K562 (cell line): ENCODE data around the gene FZD8. TPM values are rescaled to one million over a fixed set of nuclear protein-coding genes. Genes with fewer than 3 reads are reported as not detected.

Source experiments
- ATAC-seq: fragments of 200-7000 bp; cut with Tn5 transposase; 3 replicates; pipeline ENCODE4 v1.9.1; 2020; ENCODE audit warnings: moderate library complexity
- BruUV-seq: library from RNA; stranded (reverse); fragments of 400-500 nt; replicated peaks from 2 replicates; lab custom pipeline; 2021; lab: Mats Ljungman, UMichigan
- CTCF ChIA-PET: fragments of 300-600 bp; formaldehyde crosslinking; extraction: SDS; loops from one replicate; lab custom pipeline; 2021; ENCODE audit warnings: low intra/inter-chr PET ratio; lab: Yijun Ruan, JAX
- POLR2A ChIA-PET: fragments of 300-600, 350-650 bp; sonication (Branson Sonifier 250); formaldehyde crosslinking; extraction: SDS; loops from one replicate; lab custom pipeline; 2021; ENCODE audit warnings: antibody characterized with exemption, inconsistent platforms; lab: Yijun Ruan, JAX
- DNase-seq, 4 experiments: peaks; one replicate each; pipeline versions ENCODE4 v3.0.0 to v3.0.0-alpha.2; 2011 to 2018; ENCODE audit warnings: low spot score in 3 of 4, mixed read lengths in 3 of 4; ENCODE audit errors: extremely low read depth in 1 of 4
- FAIRE-seq: peaks from 2 replicates; lab custom pipeline; 2011; peaks lifted over from hg19 to GRCh38; lab: Jason Lieb, UNC
- H2AFZ ChIP-seq: 2 replicates; pipeline ENCODE4 v1.6.0; 2011; ENCODE audit warnings: low read depth, low read length, control low read depth, inconsistent platforms
- H3K27ac ChIP-seq: fragments of 200-600 bp; 3 replicates; pipeline ENCODE4 v1.8.0; 2011; ENCODE audit warnings: low read depth, mild to moderate bottlenecking, control low read depth, inconsistent platforms, low read length, moderate library complexity, mixed read lengths; ENCODE audit errors: extremely low read depth
- H3K27me3 ChIP-seq, 2 experiments: fragments of 300-600 bp in 1 of 2; 2 replicates in 1 of 2; 3 replicates in 1 of 2; pipeline versions ENCODE4 v1.6.0 to v1.8.0; 2011; ENCODE audit warnings: inconsistent platforms in 2 of 2, low read length in 2 of 2, mild to moderate bottlenecking in 1 of 2, mixed read lengths in 1 of 2, moderate library complexity in 1 of 2; ENCODE audit not compliant: control insufficient read depth in 2 of 2, insufficient read depth in 2 of 2
- H3K36me3 ChIP-seq: fragments of 300-600 bp; 3 replicates; pipeline ENCODE4 v1.8.0; 2011; ENCODE audit warnings: mild to moderate bottlenecking, low read length, inconsistent platforms; ENCODE audit not compliant: control insufficient read depth, insufficient read depth
- H3K4me1 ChIP-seq, 2 experiments: fragments of 200-600 bp in 1 of 2; replicated peaks in 1 of 2; 2 replicates in 1 of 2; 3 replicates in 1 of 2; pipeline versions ENCODE4 v1.5.1 to v1.8.0; 2011; ENCODE audit warnings: inconsistent platforms in 2 of 2, low read length in 2 of 2, mild to moderate bottlenecking in 1 of 2, mixed read lengths in 1 of 2, moderate library complexity in 1 of 2; ENCODE audit not compliant: control insufficient read depth in 2 of 2, insufficient read depth in 2 of 2
- H3K4me2 ChIP-seq: 2 replicates; pipeline ENCODE4 v1.6.1; 2011; ENCODE audit warnings: low read length, control low read depth, inconsistent platforms, mixed read lengths; ENCODE audit not compliant: insufficient read depth
- H3K4me3 ChIP-seq: fragments of 200-600 bp; sonication (generic), shearing (Covaris generic); 2 replicates; pipeline ENCODE4 v1.5.1; 2016; ENCODE audit warnings: control low read depth, inconsistent platforms
- H3K79me2 ChIP-seq: fragments of 200-600 bp; 3 replicates; pipeline ENCODE4 v1.8.0; 2011; ENCODE audit warnings: low read length, inconsistent platforms; ENCODE audit not compliant: control insufficient read depth, insufficient read depth
- H3K9ac ChIP-seq, 2 experiments: 2 replicates each; pipeline versions ENCODE4 v1.6.0 to v1.6.1; 2011; ENCODE audit warnings: low read depth in 2 of 2, low read length in 2 of 2, control low read depth in 1 of 2, inconsistent platforms in 1 of 2, mild to moderate bottlenecking in 1 of 2, mixed read lengths in 1 of 2; ENCODE audit not compliant: insufficient read depth in 1 of 2
- H3K9me1 ChIP-seq: one replicate; pipeline ENCODE4 v1.6.0; 2011; ENCODE audit warnings: inconsistent platforms, mild to moderate bottlenecking, low read length, moderate library complexity; ENCODE audit not compliant: control insufficient read depth, insufficient read depth
- H3K9me3 ChIP-seq: replicated peaks from 2 replicates; pipeline ENCODE4 v1.5.1; 2011; ENCODE audit warnings: low read depth, low read length, inconsistent platforms; ENCODE audit not compliant: control insufficient read depth, insufficient read depth
- H4K20me1 ChIP-seq: replicated peaks from 2 replicates; pipeline ENCODE4 v1.6.1; 2011; ENCODE audit warnings: low read length, inconsistent platforms, mixed read lengths; ENCODE audit not compliant: control insufficient read depth, insufficient read depth
- ESRRA ChIP-seq: fragments of 450-650 bp; IDR thresholded peaks from 2 replicates; pipeline ENCODE4 v1.6.1; 2014; ENCODE audit warnings: low read depth, mild to moderate bottlenecking, moderate library complexity, borderline replicate concordance
- HMGN3 ChIP-seq: IDR thresholded peaks from 2 replicates; pipeline ENCODE4 v1.6.1; 2011; ENCODE audit warnings: borderline replicate concordance, low read depth, mild to moderate bottlenecking, mixed read lengths, low read length; ENCODE audit not compliant: insufficient read length; ENCODE audit errors: extremely low read depth
- L3MBTL2 ChIP-seq: fragments of 450-650 bp; IDR thresholded peaks from 2 replicates; pipeline ENCODE4 v1.6.1; 2016; ENCODE audit warnings: mild to moderate bottlenecking, moderate library complexity
- NONO ChIP-seq, 2 experiments: fragments of 200-400 bp in 1 of 2; fragments of 450-650 bp in 1 of 2; formaldehyde crosslinking in 1 of 2; IDR thresholded peaks; 2 replicates each; pipeline ENCODE4 v1.6.1; 2017; ENCODE audit warnings: low read depth in 2 of 2, mild to moderate bottlenecking in 2 of 2, moderate library complexity in 2 of 2, low read length in 1 of 2
- ZFX ChIP-seq: sonication (generic); formaldehyde crosslinking; IDR thresholded peaks from 2 replicates; pipeline ENCODE4 v1.8.0; 2022; ENCODE audit warnings: mild to moderate bottlenecking, missing genetic modification reagents, moderate library complexity
- ZNF232 ChIP-seq: sonication (generic); formaldehyde crosslinking; IDR thresholded peaks from 2 replicates; pipeline ENCODE4 v1.8.0; 2022; ENCODE audit warnings: mild to moderate bottlenecking, missing genetic modification reagents
- ZNF77 ChIP-seq: fragments of 250-450 bp; sonication (Bioruptor Pico); IDR thresholded peaks from 2 replicates; pipeline ENCODE4 v1.5.0; 2020
- WGBS: fragments of 100-300 bp; shearing (Covaris generic); methylation state at CpG from one replicate; pipeline ENCODE4 v1.1.6; 2016; ENCODE audit warnings: low coverage, mixed read lengths; ENCODE audit not compliant: insufficient coverage; ENCODE audit errors: missing lambda C conversion rate; 5-methylcytosine and 5-hydroxymethylcytosine counted together
- in situ Hi-C: fragments of 300-500 bp; cut with MboI; formaldehyde crosslinking; loops from 4 replicates; pipeline ENCODE4 v1.15.0; 2018; ENCODE audit warnings: inconsistent platforms, mixed read lengths
- intact Hi-C: fragments of 100-400 bp; cut with micrococcal nuclease; formaldehyde crosslinking; loops from 2 replicates; pipeline ENCODE4 v1.14.2; 2022
- polyA plus RNA-seq, 8 experiments: library from polyadenylated mRNA; depleted of rRNA in 4 of 8; stranded (reverse) in 5 of 8; unstranded in 3 of 8; fragments of >200 nt; fragmentation: Nextera tagmentation in 2 of 8; fragmentation: Illumina TruSeq in 1 of 8; extraction: Ambion mirVana in 2 of 8; extraction: Trizol in 1 of 8; gene quantifications; 2 replicates each; pipeline versions ENCODE4 v1.2.1 to v1.2.3, GENCODE V29; 2011 to 2014; ENCODE audit warnings: inconsistent platforms in 1 of 8, missing spikeins in 1 of 8
- total RNA-seq, 7 experiments: library from RNA; depleted of rRNA in 6 of 7; stranded (reverse); fragments of >200 nt in 6 of 7; fragmentation: Illumina TruSeq in 2 of 7; extraction: Trizol in 2 of 7; gene quantifications; 2 replicates each; pipeline versions ENCODE4 v1.2.1 to v1.2.3, GENCODE V29; 2011 to 2021; ENCODE audit warnings: low replicate concordance in 1 of 7
- TF ChIP-seq, protein P1 (sequence below), 2 experiments: IDR thresholded peaks; 2 replicates each; pipeline ENCODE4 v1.6.1; 2011; ENCODE audit warnings: borderline replicate concordance in 1 of 2, control low read depth in 1 of 2, low read depth in 1 of 2, low read length in 1 of 2, mild to moderate bottlenecking in 1 of 2, mixed read lengths in 1 of 2, moderate library complexity in 1 of 2; ENCODE audit not compliant: insufficient read depth in 1 of 2, insufficient read length in 1 of 2, poor library complexity in 1 of 2, severe bottlenecking in 1 of 2; ENCODE audit errors: extremely low read depth in 1 of 2
- TF ChIP-seq, protein P2 (sequence below): fragments of 250-450 bp; sonication (Bioruptor Pico); IDR thresholded peaks from 2 replicates; pipeline ENCODE4 v1.5.0; 2021; ENCODE audit warnings: mild to moderate bottlenecking, borderline replicate concordance
- TF ChIP-seq, protein P3 (sequence below): sonication (generic); formaldehyde crosslinking; IDR thresholded peaks from 2 replicates; pipeline ENCODE4 v1.9.0; 2022; ENCODE audit warnings: mild to moderate bottlenecking, missing genetic modification reagents

Gene FZD8
- total and polyA plus RNA-seq, 9 of the 15 experiments (the other 6 are each of a cell fraction or from before 2014, with no cell fraction given), result 0.03 to 1.2 (median 0.16) TPM; not detected in 1

DNA sequence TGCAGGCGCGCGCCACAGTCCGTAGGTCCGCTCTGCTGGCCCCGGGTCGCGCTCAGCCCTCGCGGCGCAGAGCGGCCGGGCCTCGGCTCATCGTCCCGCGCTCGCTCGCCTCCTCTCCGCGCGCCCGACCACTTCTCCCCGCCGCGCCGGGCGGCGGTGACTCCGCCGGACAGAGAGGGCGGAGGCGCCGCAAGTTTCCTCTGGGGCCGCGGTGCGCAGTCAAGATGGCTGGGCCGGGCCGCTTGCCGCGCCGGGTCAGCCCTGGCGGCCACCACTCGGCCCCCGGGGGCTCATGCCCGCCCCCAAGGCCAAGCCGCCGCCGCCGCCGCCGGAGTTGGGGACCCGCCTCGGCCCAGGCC lies 441 bp downstream of the FZD8 start (continued):
- 0 out of 4 replicates have a peak, but pooled peaks of 1 of the 2 experiments have one; percentile 38 for TF ChIP-seq NONO (IDR thresholded peaks at IDR 0.05; ENCODE audit: low read depth in 2 of 2, low read length in 1 of 2)
- TF ChIP-seq HMGN3, result no peak
- TF ChIP-seq, protein P1, sequence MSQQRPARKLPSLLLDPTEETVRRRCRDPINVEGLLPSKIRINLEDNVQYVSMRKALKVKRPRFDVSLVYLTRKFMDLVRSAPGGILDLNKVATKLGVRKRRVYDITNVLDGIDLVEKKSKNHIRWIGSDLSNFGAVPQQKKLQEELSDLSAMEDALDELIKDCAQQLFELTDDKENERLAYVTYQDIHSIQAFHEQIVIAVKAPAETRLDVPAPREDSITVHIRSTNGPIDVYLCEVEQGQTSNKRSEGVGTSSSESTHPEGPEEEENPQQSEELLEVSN (IDR thresholded peaks at IDR 0.05; ENCODE audit: borderline replicate concordance in 1 of 2, extremely low read depth in 1 of 2, insufficient read depth in 1 of 2, insufficient read length in 1 of 2, low read depth in 1 of 2, low read length in 1 of 2, poor library complexity in 1 of 2, severe bottlenecking in 1 of 2), result peak in 1 of 2 experiments; percentile 64
- no peak for TF ChIP-seq ESRRA

DNA sequence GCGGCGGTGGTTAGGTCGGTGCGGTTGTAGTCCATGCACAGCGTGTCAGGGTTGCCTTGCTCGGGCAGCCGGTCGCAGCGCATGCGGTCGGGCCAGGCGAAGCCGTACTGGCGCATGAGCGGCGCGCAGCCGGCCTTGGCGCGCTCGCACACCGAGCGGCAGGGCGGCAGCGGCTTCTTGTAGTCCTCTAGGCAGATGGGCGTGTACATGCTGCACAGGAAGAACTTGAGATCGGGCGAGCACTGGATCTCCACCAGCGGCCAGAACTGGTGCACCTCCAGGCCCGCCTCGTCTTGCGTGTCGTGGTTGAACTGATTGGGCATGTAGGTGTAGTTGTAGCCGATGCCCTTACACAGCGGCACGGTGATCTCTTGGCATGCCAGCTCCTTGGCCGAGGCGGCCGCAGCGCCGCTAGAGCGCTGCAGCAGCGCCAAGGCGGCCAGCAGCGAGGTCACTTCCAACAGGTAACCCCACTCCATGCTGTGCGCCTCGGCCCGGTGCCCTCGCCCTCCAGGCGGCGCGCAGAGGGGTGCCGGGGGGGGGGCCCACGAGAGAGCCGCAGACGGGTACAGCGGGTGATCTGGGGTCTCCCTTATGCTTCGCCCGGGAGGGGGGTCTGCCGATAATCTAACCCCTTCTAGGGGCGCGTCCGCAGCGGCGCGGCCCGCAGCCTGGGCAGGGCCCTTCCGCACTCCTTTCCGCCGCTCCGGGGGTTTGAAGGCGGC lies 983 bp downstream of the FZD8 start:
- intact Hi-C loops (loop anchor here (10.0 kb wide), 1 partner anchor 114 kb away; no protein-coding TSS in a partner anchor), in situ Hi-C loops (loop anchor here (25.0 kb wide), 1 partner anchor 1246 kb away; no protein-coding TSS in a partner anchor)
- H4K20me1 ChIP-seq, result no peaks in the 10 kb centered on the region
- peak overlapping the region; percentile 74 for H3K4me2 ChIP-seq
- no peaks in the 10 kb centered on the region for H3K9me3 ChIP-seq
- peak overlapping the region; percentile 34 to 91; a peak in 3 of 4 replicates for H3K9ac ChIP-seq
- H2AFZ ChIP-seq, result peak overlapping the region; percentile 89
- 4% methylated on average over 56 of the region's 72 CpGs for WGBS
- CTCF ChIA-PET, result no interaction called here
- H3K9me1 ChIP-seq, result no peaks in the 10 kb centered on the region
- no TSS peak for BruUV-seq
- POLR2A ChIA-PET, result no interaction called here
- H3K4me1 ChIP-seq, result peaks cover 6 to 40% of the 10 kb centered on the region in 2 experiments; a peak in 3 of 5 replicates
- H3K27ac ChIP-seq, result no peak overlapping the region
- peaks cover 7 to 20% of the 10 kb centered on the region in 2 experiments; a peak in 4 of 5 replicates for H3K27me3 ChIP-seq
- peak overlapping the region; percentile 64 for H3K4me3 ChIP-seq
- peak; percentile 72 for FAIRE-seq
- ATAC-seq, result peak; percentile 53
- peak in 1 of 4 experiments; percentile 71 for DNase-seq
- no peaks in the 10 kb centered on the region for H3K79me2 ChIP-seq
- no peaks in the 10 kb centered on the region for H3K36me3 ChIP-seq
- TF ChIP-seq ZNF232, result 0 out of 2 replicates have a peak, but pooled peaks have one; percentile 36
- TF ChIP-seq, protein P2, sequence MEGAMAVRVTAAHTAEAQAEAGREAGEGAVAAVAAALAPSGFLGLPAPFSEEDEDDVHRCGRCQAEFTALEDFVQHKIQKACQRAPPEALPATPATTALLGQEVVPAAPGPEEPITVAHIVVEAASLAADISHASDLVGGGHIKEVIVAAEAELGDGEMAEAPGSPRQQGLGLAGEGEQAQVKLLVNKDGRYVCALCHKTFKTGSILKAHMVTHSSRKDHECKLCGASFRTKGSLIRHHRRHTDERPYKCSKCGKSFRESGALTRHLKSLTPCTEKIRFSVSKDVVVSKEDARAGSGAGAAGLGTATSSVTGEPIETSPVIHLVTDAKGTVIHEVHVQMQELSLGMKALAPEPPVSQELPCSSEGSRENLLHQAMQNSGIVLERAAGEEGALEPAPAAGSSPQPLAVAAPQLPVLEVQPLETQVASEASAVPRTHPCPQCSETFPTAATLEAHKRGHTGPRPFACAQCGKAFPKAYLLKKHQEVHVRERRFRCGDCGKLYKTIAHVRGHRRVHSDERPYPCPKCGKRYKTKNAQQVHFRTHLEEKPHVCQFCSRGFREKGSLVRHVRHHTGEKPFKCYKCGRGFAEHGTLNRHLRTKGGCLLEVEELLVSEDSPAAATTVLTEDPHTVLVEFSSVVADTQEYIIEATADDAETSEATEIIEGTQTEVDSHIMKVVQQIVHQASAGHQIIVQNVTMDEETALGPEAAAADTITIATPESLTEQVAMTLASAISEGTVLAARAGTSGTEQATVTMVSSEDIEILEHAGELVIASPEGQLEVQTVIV (CRISPR knock-in tag), result no peak
- peak; percentile 92 for TF ChIP-seq L3MBTL2
- 0 out of 2 replicates have a peak, but pooled peaks have one; percentile 4 for TF ChIP-seq ZFX (CRISPR knock-in tag)
- TF ChIP-seq ZNF77 (CRISPR knock-in tag), result no peak
- TF ChIP-seq HMGN3, result peak; percentile 26
- TF ChIP-seq, protein P3, sequence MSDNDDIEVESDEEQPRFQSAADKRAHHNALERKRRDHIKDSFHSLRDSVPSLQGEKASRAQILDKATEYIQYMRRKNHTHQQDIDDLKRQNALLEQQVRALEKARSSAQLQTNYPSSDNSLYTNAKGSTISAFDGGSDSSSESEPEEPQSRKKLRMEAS (CRISPR knock-in tag), result peak; percentile 83
